Suprapubic skin (tissue), 2 donors: ENCODE data around the gene KCNA1.

ENCODE experiments used
- EP300 ChIP-seq: sonication (generic); formaldehyde crosslinking; IDR thresholded peaks from one replicate; pipeline ENCODE4 v1.6.1; 2017; ENCODE audit warnings: antibody characterized with exemption
- POLR2A ChIP-seq, 2 donors: fragments of 450-650 bp; IDR thresholded peaks; one replicate each; pipeline ENCODE4 v1.6.1; 2017; ENCODE audit warnings: antibody characterized with exemption in 2 of 2, mild to moderate bottlenecking in 2 of 2, moderate library complexity in 2 of 2

GRCh38 chr12:4959381-4959780 lies 49.7 kb downstream of the KCNA1 start:
- no peak for TF ChIP-seq POLR2A (IDR thresholded peaks at IDR 0.05)
- TF ChIP-seq EP300 = no peak
